A549 (cell line): ENCODE data around the gene TTC32. TPM values are rescaled to one million over a fixed set of nuclear protein-coding genes. Genes with fewer than 3 reads are reported as not detected.

Source experiments
- polyA plus RNA-seq, 4 experiments: library from polyadenylated mRNA; depleted of rRNA in 3 of 4; stranded (reverse); fragments of >200 nt; fragmentation: RNase III in 1 of 4; extraction: RNeasy Plus Mini Kit Qiagen cat#74134 plus additional on column Dnase treatment in 1 of 4; gene quantifications; 2 replicates in 3 of 4; 3 replicates in 1 of 4; pipeline ENCODE4 v1.2.3, GENCODE V29; 2011 to 2017

Gene TTC32
- polyA plus RNA-seq, 2 of the 4 experiments (the other 2 are of a cell fraction) = 22.4 to 37.1 TPM

Other genes with a start within 250 kb of the TTC32 start
- gene WDR35, start 88.1 kb upstream of the TTC32 start, polyA plus RNA-seq (2011; rRNA removed) = 24.6 and 28.5 TPM in 2 replicates
- gene WDR35, start 88.1 kb upstream of the TTC32 start, polyA plus RNA-seq (2017; fragmentation: RNase III; extraction: RNeasy Plus Mini Kit Qiagen cat#74134 plus additional on column Dnase treatment) = 12.1 to 14.0 TPM (median 13.6 TPM) in 3 replicates
- 16.8 and 21.1 TPM in 2 replicates for gene MATN3, start 110.7 kb upstream of the TTC32 start, polyA plus RNA-seq (2011; rRNA removed)
- 11.2 to 17.2 TPM (median 14.2 TPM) in 3 replicates for gene MATN3, start 110.7 kb upstream of the TTC32 start, polyA plus RNA-seq (2017; fragmentation: RNase III; extraction: RNeasy Plus Mini Kit Qiagen cat#74134 plus additional on column Dnase treatment)
- 509 and 655 TPM in 2 replicates for gene LAPTM4A, start 149.6 kb upstream of the TTC32 start, polyA plus RNA-seq (2011; rRNA removed)
- 225 to 284 TPM (median 275 TPM) in 3 replicates for gene LAPTM4A, start 149.6 kb upstream of the TTC32 start, polyA plus RNA-seq (2017; fragmentation: RNase III; extraction: RNeasy Plus Mini Kit Qiagen cat#74134 plus additional on column Dnase treatment)